Karpas-422 (cell line): ENCODE data around the gene PCP4L1. TPM values are rescaled to one million over a fixed set of nuclear protein-coding genes. Genes with fewer than 3 reads are reported as not detected.

Source experiments
- DNase-seq: peaks from one replicate; pipeline ENCODE4 v3.0.0-alpha.2; 2015
- H2AFZ ChIP-seq: fragments of 200-600 bp; sonication (generic); 2 replicates; pipeline ENCODE4 v1.6.1; 2014; ENCODE audit warnings: antibody characterized with exemption, low read length, mixed read lengths
- H3K27ac ChIP-seq: fragments of 200-600 bp; sonication (generic); 2 replicates; pipeline ENCODE4 v1.5.1; 2014; ENCODE audit warnings: mild to moderate bottlenecking, low read length, moderate library complexity
- H3K27me3 ChIP-seq: fragments of 200-600 bp; sonication (generic); 2 replicates; pipeline ENCODE4 v1.6.1; 2014; ENCODE audit warnings: low read length, mixed read lengths
- H3K36me3 ChIP-seq: fragments of 200-600 bp; sonication (generic); 2 replicates; pipeline ENCODE4 v1.6.1; 2014; ENCODE audit warnings: low read length, mixed read lengths; ENCODE audit not compliant: insufficient read depth
- H3K4me1 ChIP-seq: fragments of 200-600 bp; sonication (generic); 2 replicates; pipeline ENCODE4 v1.6.1; 2014; ENCODE audit warnings: mild to moderate bottlenecking, low read length, mixed read lengths
- H3K4me2 ChIP-seq: fragments of 200-600 bp; sonication (generic); 2 replicates; pipeline ENCODE4 v1.6.1; 2014; ENCODE audit warnings: low read length, low read depth, mild to moderate bottlenecking; ENCODE audit not compliant: poor library complexity, severe bottlenecking
- H3K4me3 ChIP-seq: fragments of 200-600 bp; sonication (generic); 2 replicates; pipeline ENCODE4 v1.5.1; 2014; ENCODE audit warnings: mild to moderate bottlenecking, antibody characterized with exemption, low read length, mixed read lengths
- H3K79me2 ChIP-seq: fragments of 200-600 bp; sonication (generic); 2 replicates; pipeline ENCODE4 v1.6.1; 2014; ENCODE audit warnings: mild to moderate bottlenecking, low read length, mixed read lengths
- H3K9ac ChIP-seq: fragments of 200-600 bp; sonication (generic); 2 replicates; pipeline ENCODE4 v1.6.0; 2014; ENCODE audit warnings: low read length
- H3K9me2 ChIP-seq: fragments of 200-600 bp; sonication (generic), shearing (Covaris generic); replicated peaks from 2 replicates; pipeline ENCODE4 v1.6.0; 2014; ENCODE audit warnings: mild to moderate bottlenecking, low read length, moderate library complexity; ENCODE audit not compliant: insufficient read depth
- H3K9me3 ChIP-seq: fragments of 300-700, 200-600 bp; sonication (generic); 2 replicates; pipeline ENCODE4 v1.6.1; 2014; ENCODE audit warnings: low read length, mixed read lengths
- H4K20me1 ChIP-seq: fragments of 200-600 bp; sonication (generic); 2 replicates; pipeline ENCODE4 v1.6.1; 2014; ENCODE audit warnings: mild to moderate bottlenecking, antibody characterized with exemption, low read length, low read depth; ENCODE audit not compliant: insufficient read depth
- total RNA-seq: library from RNA; depleted of rRNA; stranded (reverse); fragments of >200 nt; shearing (Covaris generic); gene quantifications from 2 replicates; pipeline ENCODE4 v1.2.3, GENCODE V29; 2014; ENCODE audit warnings: low replicate concordance

The PCP4L1 gene
- total RNA-seq, 1 experiment from 2014 or later: not detected

GRCh38 chr1:161226320-161226711 is 32.2 kb upstream of the PCP4L1 start:
- no peaks in the 10 kb centered on the region for H3K9me2 ChIP-seq
- H3K9ac ChIP-seq: peak overlapping the region; percentile 73
- peak overlapping the region; percentile 79 for H3K4me3 ChIP-seq
- H3K79me2 ChIP-seq: 0 out of 2 replicates have a peak, but pooled peaks cover 4% of the 10 kb centered on the region
- H3K27ac ChIP-seq: peak overlapping the region; percentile 43
- peak; percentile 70 for DNase-seq
- peaks cover 20% of the 10 kb centered on the region for H3K4me1 ChIP-seq
- no peaks in the 10 kb centered on the region for H3K27me3 ChIP-seq
- no peaks in the 10 kb centered on the region for H4K20me1 ChIP-seq
- peaks cover 12% of the 10 kb centered on the region; the same call in 1 of the 2 replicates for H3K36me3 ChIP-seq
- no peak overlapping the region for H2AFZ ChIP-seq
- H3K9me3 ChIP-seq: no peaks in the 10 kb centered on the region
- H3K4me2 ChIP-seq: peak overlapping the region; percentile 87

DNA sequence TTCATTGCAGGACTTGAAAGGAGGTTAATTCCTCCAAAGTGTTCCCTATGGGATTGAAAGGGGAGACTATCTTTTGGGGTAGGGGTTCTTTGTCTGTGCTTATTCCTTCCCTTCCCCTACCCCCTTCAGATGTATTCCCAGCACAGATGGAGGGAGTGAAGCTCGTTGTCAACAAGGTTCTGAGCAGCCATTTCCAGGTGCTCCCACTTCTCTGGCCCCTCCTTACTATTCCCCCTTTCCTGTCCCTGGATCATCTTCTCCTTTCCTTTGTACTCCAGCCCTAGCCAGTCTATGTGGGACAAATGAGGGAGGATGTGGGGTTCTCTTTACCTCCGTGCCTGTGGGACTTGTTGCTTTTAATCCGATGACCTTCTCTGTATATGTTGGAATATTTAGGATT is 31.8 kb upstream of the PCP4L1 start:
- DNase-seq: peak; percentile 45
- H4K20me1 ChIP-seq: no peaks in the 10 kb centered on the region
- H3K27me3 ChIP-seq: no peaks in the 10 kb centered on the region
- H3K9me2 ChIP-seq: no peaks in the 10 kb centered on the region
- H3K4me2 ChIP-seq: peak overlapping the region; percentile 87
- H3K27ac ChIP-seq: peak overlapping the region; percentile 43
- H3K4me1 ChIP-seq: peaks cover 20% of the 10 kb centered on the region
- no peaks in the 10 kb centered on the region for H3K9me3 ChIP-seq
- H3K79me2 ChIP-seq: 0 out of 2 replicates have a peak, but pooled peaks cover 4% of the 10 kb centered on the region
- H3K9ac ChIP-seq: peak overlapping the region; percentile 73
- peak overlapping the region; percentile 79 for H3K4me3 ChIP-seq
- H2AFZ ChIP-seq: peak overlapping the region; percentile 38; the same call in 1 of the 2 replicates
- H3K36me3 ChIP-seq: peaks cover 12% of the 10 kb centered on the region; the same call in 1 of the 2 replicates

GRCh38 chr1:161227196-161227871 is 31.2 kb upstream of the PCP4L1 start:
- peaks cover 20% of the 10 kb centered on the region for H3K4me1 ChIP-seq
- no peaks in the 10 kb centered on the region for H3K9me3 ChIP-seq
- peak; percentile 95 for DNase-seq
- peak overlapping the region; percentile 87 for H3K4me2 ChIP-seq
- peak overlapping the region; percentile 73 for H3K9ac ChIP-seq
- H3K4me3 ChIP-seq: peak overlapping the region; percentile 79
- H4K20me1 ChIP-seq: no peaks in the 10 kb centered on the region
- peak overlapping the region; percentile 53; the same call in 1 of the 2 replicates for H2AFZ ChIP-seq
- H3K36me3 ChIP-seq: peaks cover 12% of the 10 kb centered on the region; the same call in 1 of the 2 replicates
- no peaks in the 10 kb centered on the region for H3K27me3 ChIP-seq
- peak overlapping the region; percentile 43 for H3K27ac ChIP-seq
- no peaks in the 10 kb centered on the region for H3K9me2 ChIP-seq
- 0 out of 2 replicates have a peak, but pooled peaks cover 4% of the 10 kb centered on the region for H3K79me2 ChIP-seq

DNA sequence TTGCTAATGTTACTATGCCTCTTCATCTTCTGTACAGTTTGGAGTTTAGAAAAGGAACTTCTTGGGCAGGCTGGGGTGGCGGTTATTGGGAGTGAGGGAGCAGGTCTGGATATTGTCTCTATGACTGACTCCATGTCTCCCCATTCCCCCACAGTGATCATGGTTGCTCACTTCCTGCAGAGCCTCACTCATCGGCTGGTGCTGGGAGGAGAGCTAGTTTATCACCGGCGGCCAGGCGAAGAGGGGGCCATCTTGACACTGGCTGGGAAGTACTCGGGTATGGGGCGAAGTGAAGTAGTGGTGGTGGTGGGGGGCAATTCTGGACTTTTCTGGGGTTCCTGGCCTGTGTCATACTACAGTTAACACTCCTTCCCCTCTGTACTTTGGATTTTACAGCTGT is 30.5 kb upstream of the PCP4L1 start:
- Histone ChIP-seq H3K9ac (no peak overlapping the region), H3K27ac (no peak overlapping the region), H3K36me3 (peaks cover 12% of the 10 kb centered on the region; the same call in 1 of the 2 replicates), H3K79me2 (0 out of 2 replicates have a peak, but pooled peaks cover 4% of the 10 kb centered on the region), H3K9me2 (no peaks in the 10 kb centered on the region), H3K4me1 (peaks cover 20% of the 10 kb centered on the region), H3K9me3 (no peaks in the 10 kb centered on the region), H3K27me3 (no peaks in the 10 kb centered on the region), H4K20me1 (no peaks in the 10 kb centered on the region), H2AFZ (no peak overlapping the region), H3K4me2 (peak overlapping the region; percentile 87), H3K4me3 (no peak overlapping the region)
- no peak for DNase-seq

- peak; percentile 73 for DNase-seq
- H3K27me3 ChIP-seq: no peaks in the 10 kb centered on the region
- no peak overlapping the region for H3K4me2 ChIP-seq
- H3K4me3 ChIP-seq: no peak overlapping the region
- H2AFZ ChIP-seq: no peak overlapping the region
- H3K36me3 ChIP-seq: peaks cover 12% of the 10 kb centered on the region; the same call in 1 of the 2 replicates
- no peak overlapping the region for H3K27ac ChIP-seq
- H3K4me1 ChIP-seq: peaks cover 20% of the 10 kb centered on the region
- H3K9me2 ChIP-seq: no peaks in the 10 kb centered on the region
- 0 out of 2 replicates have a peak, but pooled peaks cover 4% of the 10 kb centered on the region for H3K79me2 ChIP-seq
- no peak overlapping the region for H3K9ac ChIP-seq
- H4K20me1 ChIP-seq: no peaks in the 10 kb centered on the region
- no peaks in the 10 kb centered on the region for H3K9me3 ChIP-seq
Measured at GRCh38 chr1:161229896-161230295, 28.6 kb upstream of the PCP4L1 start.

DNA sequence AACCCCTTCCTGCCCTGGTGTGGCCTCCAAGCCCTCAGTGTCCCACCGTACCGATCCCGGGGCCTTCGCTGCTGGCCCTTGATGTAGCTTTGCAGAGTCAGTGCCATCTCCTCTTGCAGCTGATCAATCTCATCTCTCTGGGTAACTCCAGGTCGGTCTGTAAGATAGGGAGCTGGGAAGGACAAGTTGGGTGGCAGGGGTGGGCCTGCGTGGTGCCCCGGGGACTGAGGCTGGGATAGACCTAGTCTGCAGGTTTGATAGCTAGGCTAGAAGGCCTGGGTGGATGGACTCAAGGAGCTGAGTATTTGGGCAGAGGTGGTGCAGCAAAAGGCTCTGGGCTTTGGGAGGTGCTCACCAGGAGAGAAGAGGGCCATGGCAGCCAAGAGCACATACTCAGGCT is 27.8 kb upstream of the PCP4L1 start:
- Histone ChIP-seq H3K36me3 (peaks cover 12% of the 10 kb centered on the region; the same call in 1 of the 2 replicates), H3K4me1 (peaks cover 14% of the 10 kb centered on the region), H3K4me2 (no peak overlapping the region), H3K9ac (no peak overlapping the region), H2AFZ (no peak overlapping the region), H3K4me3 (no peak overlapping the region), H4K20me1 (no peaks in the 10 kb centered on the region), H3K9me3 (no peaks in the 10 kb centered on the region), H3K27ac (no peak overlapping the region), H3K79me2 (0 out of 2 replicates have a peak, but pooled peaks cover 4% of the 10 kb centered on the region), H3K27me3 (no peaks in the 10 kb centered on the region), H3K9me2 (no peaks in the 10 kb centered on the region)
- DNase-seq: no peak

GRCh38 chr1:161233102-161233501 is 25.4 kb upstream of the PCP4L1 start:
- Histone ChIP-seq H3K27me3 (no peaks in the 10 kb centered on the region), H3K9ac (no peak overlapping the region), H3K79me2 (no peaks in the 10 kb centered on the region), H3K4me3 (no peak overlapping the region), H2AFZ (no peak overlapping the region), H4K20me1 (no peaks in the 10 kb centered on the region), H3K9me3 (no peaks in the 10 kb centered on the region), H3K9me2 (no peaks in the 10 kb centered on the region), H3K36me3 (peaks cover 12% of the 10 kb centered on the region; the same call in 1 of the 2 replicates), H3K4me1 (no peaks in the 10 kb centered on the region), H3K4me2 (no peak overlapping the region), H3K27ac (no peak overlapping the region)
- no peak for DNase-seq

GRCh38 chr1:161235957-161236775 is 22.4 kb upstream of the PCP4L1 start:
- Histone ChIP-seq H3K9me3 (no peaks in the 10 kb centered on the region), H3K4me1 (no peaks in the 10 kb centered on the region), H3K36me3 (no peaks in the 10 kb centered on the region), H2AFZ (no peak overlapping the region), H3K27ac (no peak overlapping the region), H4K20me1 (no peaks in the 10 kb centered on the region), H3K79me2 (no peaks in the 10 kb centered on the region), H3K9me2 (no peaks in the 10 kb centered on the region), H3K9ac (no peak overlapping the region), H3K4me3 (no peak overlapping the region), H3K4me2 (no peak overlapping the region), H3K27me3 (no peaks in the 10 kb centered on the region)
- no peak for DNase-seq
